Activated CD4-positive, alpha-beta memory T cell treated with anti-CD3 and anti-CD28 coated beads, Interleukin-2, amount 10 ng/mL, durations not matched to agents 7 days and 5 days (primary cell): ENCODE data around the gene CTNNA2. TPM values are rescaled to one million over a fixed set of nuclear protein-coding genes. Genes with fewer than 3 reads are reported as not detected.

ENCODE experiments used
- CTCF ChIA-PET: fragments of 350-600 bp; sonication (Branson Sonifier 250); formaldehyde crosslinking; loops from one replicate; lab custom pipeline; 2021; ENCODE audit warnings: antibody characterized with exemption, inconsistent platforms; lab: Charles Lee
- POLR2A ChIA-PET: fragments of 350-600 bp; sonication (Branson Sonifier 250); formaldehyde crosslinking; loops from one replicate; lab custom pipeline; 2021; ENCODE audit warnings: antibody characterized with exemption; lab: Charles Lee
- DNase-seq: peaks from one replicate; pipeline ENCODE4 v3.0.0-alpha.2; 2020
- H3K27ac Mint-ChIP-seq: one replicate; pipeline ENCODE4 v1.8.0; 2021; ENCODE audit warnings: mild to moderate bottlenecking, mixed read lengths
- H3K27me3 Mint-ChIP-seq: one replicate; pipeline ENCODE4 v1.8.0; 2021; ENCODE audit warnings: mixed read lengths
- H3K36me3 Mint-ChIP-seq: one replicate; pipeline ENCODE4 v1.8.0; 2021; ENCODE audit warnings: low read depth, mixed read lengths
- H3K4me1 Mint-ChIP-seq: one replicate; pipeline ENCODE4 v1.8.0; 2021; ENCODE audit warnings: mixed read lengths
- H3K4me3 Mint-ChIP-seq: one replicate; pipeline ENCODE4 v1.8.0; 2021; ENCODE audit warnings: mild to moderate bottlenecking, mixed read lengths
- H3K9me3 Mint-ChIP-seq: one replicate; pipeline ENCODE4 v1.8.0; 2021; ENCODE audit warnings: mixed read lengths
- total RNA-seq, 2 experiments: library from RNA; stranded (reverse); gene quantifications; one replicate each; pipeline ENCODE4 v1.2.3, GENCODE V29; 2021

Gene CTNNA2
- total RNA-seq, 2 experiments from 2014 or later = not detected

DNA sequence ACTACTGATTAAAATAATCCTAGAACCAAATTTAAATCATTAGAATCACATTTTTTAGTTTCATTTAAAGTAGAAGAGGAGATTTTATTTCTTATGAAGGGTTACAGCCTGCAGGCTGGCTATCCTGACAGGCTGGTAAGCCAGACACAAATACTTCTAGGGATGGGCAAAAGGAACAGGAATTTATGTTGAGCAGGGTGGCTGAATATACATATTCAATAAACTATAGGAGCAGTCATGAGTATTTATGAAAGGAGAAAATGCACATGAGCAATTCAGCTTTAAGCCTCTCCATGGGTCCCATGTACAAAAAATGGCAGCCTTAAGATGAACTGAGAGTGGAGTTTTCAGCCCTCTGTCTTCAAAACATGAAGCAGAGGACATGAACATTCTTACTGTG lies 182.4 kb downstream of the CTNNA2 start:
- H3K27ac Mint-ChIP-seq = no peak overlapping the region
- DNase-seq = no peak
- no peaks in the 10 kb centered on the region for H3K27me3 Mint-ChIP-seq
- peaks cover 4% of the 10 kb centered on the region for H3K9me3 Mint-ChIP-seq
- ChIA-PET CTCF (interaction anchor here (0.7 kb wide), 1 partner anchor 452 kb away, joined by 3 read pairs; no protein-coding TSS in a partner anchor), POLR2A (no interaction called here)
- H3K4me1 Mint-ChIP-seq = no peaks in the 10 kb centered on the region
- H3K4me3 Mint-ChIP-seq = no peak overlapping the region
- no peaks in the 10 kb centered on the region for H3K36me3 Mint-ChIP-seq

DNA sequence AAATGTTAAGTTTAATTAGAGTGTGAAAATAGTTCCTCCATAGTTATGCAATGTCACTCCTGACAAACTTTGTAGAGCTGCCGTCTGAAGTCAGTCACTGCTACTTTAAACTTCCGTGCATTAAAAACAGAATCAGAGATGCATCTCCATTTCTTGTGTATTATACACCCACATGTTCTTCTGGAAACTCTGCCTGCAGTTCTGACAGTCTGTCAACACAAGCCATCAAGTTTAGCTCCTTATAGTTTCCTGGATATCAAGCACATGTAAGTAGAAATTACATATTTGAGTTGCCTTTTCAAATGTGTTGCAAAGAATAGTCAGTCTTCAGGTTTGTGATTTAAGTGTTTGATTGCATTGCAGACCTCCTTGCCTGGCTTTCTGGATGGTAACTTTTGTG lies 184.3 kb downstream of the CTNNA2 start:
- H3K4me1 Mint-ChIP-seq = no peaks in the 10 kb centered on the region
- DNase-seq = no peak
- H3K27me3 Mint-ChIP-seq = no peaks in the 10 kb centered on the region
- POLR2A ChIA-PET = no interaction called here
- H3K9me3 Mint-ChIP-seq = peaks cover 2% of the 10 kb centered on the region
- no peak overlapping the region for H3K4me3 Mint-ChIP-seq
- no peak overlapping the region for H3K27ac Mint-ChIP-seq
- CTCF ChIA-PET = no interaction called here
- no peaks in the 10 kb centered on the region for H3K36me3 Mint-ChIP-seq

DNA sequence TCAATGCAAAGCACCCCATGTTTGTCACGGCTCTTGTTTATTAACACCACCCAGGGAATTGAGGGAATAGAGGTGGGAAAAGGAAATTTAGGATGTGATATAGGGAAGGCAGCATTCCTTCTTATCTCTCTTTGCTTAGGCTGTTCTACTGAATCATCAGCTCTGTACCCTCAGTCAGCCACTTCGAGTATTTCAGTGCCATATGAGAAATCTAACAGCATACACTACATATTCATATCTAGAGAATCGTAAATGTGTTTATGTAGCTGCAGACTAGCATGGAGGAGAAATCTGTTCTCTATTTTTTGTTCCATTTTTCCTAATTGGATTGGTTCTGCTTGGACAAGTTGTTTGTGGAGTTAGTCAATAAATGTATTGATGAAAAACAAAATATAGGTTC lies 187.8 kb downstream of the CTNNA2 start:
- DNase-seq = no peak
- no peaks in the 10 kb centered on the region for H3K27me3 Mint-ChIP-seq
- H3K4me3 Mint-ChIP-seq = no peak overlapping the region
- no peak overlapping the region for H3K27ac Mint-ChIP-seq
- no peaks in the 10 kb centered on the region for H3K4me1 Mint-ChIP-seq
- POLR2A ChIA-PET = no interaction called here
- peaks cover under 1% of the 10 kb centered on the region for H3K9me3 Mint-ChIP-seq
- CTCF ChIA-PET = no interaction called here
- H3K36me3 Mint-ChIP-seq = no peaks in the 10 kb centered on the region

DNA sequence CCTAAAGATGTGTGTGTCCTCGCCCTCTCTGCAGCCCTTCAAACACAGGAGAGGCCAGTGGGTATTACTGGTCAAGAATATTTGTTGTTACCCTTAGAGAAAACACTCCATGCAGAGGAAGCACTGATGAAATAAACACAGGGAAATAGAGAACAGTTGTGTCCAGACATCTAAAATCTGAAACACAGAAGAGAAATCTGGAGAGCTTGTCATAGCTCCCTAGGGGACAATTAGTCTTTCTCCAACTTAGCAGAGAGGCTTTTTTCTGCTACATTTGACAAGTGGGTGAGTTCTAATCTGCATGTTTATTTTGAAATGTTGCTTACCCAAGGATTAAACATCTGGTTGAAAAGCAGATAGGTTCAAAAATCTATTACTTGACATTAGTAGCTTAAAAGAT lies 190.1 kb downstream of the CTNNA2 start:
- Mint-ChIP-seq H3K4me3 (no peak overlapping the region), H3K27ac (no peak overlapping the region), H3K9me3 (peaks cover 3% of the 10 kb centered on the region), H3K4me1 (no peaks in the 10 kb centered on the region), H3K36me3 (no peaks in the 10 kb centered on the region), H3K27me3 (no peaks in the 10 kb centered on the region)
- ChIA-PET CTCF (no interaction called here), POLR2A (no interaction called here)
- DNase-seq = no peak

DNA sequence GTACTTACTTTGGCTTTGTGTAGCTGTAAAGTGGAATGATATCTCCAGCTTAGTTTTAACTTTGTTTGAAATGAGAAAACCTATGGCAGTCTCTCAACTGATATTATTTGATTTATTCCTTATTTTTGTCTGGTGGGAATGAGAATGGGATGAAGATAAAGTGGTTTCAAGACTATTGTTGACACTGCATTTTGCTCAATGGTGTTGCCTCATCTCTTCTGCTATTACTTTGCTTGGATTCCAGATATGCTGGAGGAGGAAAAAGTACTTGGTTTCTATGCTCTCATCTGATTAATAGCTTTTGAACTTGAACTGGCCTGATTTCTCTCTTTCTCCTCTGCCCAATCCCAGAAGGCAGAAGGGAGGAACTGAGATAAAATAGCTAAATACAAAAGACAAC lies 198.2 kb downstream of the CTNNA2 start:
- Mint-ChIP-seq H3K4me1 (no peaks in the 10 kb centered on the region), H3K36me3 (no peaks in the 10 kb centered on the region), H3K27ac (no peak overlapping the region), H3K27me3 (no peaks in the 10 kb centered on the region), H3K9me3 (peaks cover 18% of the 10 kb centered on the region), H3K4me3 (no peak overlapping the region)
- POLR2A ChIA-PET = no interaction called here
- no peak for DNase-seq
- CTCF ChIA-PET = no interaction called here

DNA sequence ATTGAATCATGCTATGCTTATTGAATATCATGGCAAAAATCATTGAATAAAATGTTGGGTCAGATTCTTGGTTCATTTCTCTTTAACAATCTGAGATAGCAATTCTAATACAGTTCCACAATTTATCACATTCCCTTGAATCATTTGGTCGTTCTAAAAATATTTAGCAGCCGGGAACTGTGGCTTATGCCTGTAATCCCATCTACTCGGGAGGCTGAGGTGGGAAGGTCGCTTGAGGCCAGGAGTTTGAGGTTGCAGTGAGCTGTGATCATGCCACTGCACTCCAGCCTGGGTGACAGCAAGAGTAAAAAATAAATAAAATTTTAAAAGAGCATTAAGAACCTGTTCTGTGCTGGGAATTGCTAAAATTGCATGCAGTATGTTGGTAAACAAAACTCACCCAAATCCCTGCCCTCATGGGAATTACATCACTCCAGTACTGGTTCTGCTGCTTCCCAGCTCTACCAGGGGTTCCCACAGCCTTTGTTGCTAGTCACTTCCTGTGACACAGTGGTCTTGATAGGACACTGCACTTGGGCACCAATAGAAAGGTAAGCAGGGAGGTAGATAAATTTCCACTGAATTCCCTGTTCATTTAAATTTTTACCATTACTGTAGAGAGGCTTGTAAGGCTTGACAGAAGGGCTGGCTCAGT lies 200.4 kb downstream of the CTNNA2 start:
- no peak for DNase-seq
- Mint-ChIP-seq H3K9me3 (peaks cover 15% of the 10 kb centered on the region), H3K4me3 (no peak overlapping the region), H3K4me1 (no peaks in the 10 kb centered on the region), H3K27ac (no peak overlapping the region), H3K36me3 (no peaks in the 10 kb centered on the region), H3K27me3 (no peaks in the 10 kb centered on the region)
- ChIA-PET CTCF (no interaction called here), POLR2A (no interaction called here)

DNA sequence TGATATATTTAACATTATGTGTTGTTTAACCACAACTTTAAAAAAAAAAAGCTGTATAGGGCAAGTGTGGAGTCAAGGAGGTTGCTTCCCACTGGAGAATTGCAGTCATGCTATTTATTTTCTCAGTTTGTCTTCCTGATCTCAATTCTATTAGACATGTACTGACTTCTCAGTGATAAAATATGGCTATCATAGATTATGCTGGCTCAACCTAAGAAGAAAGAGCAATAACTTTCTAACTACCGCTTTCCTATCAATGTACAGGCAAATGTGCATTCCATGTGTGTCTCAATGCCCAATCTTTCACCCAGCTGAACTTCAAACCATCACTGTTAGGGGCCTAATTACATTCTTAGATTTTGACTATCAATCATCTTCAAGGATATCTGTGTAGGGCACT lies 201.4 kb downstream of the CTNNA2 start:
- ChIA-PET POLR2A (no interaction called here), CTCF (no interaction called here)
- Mint-ChIP-seq H3K9me3 (peaks cover 15% of the 10 kb centered on the region), H3K27ac (no peak overlapping the region), H3K4me3 (no peak overlapping the region), H3K27me3 (no peaks in the 10 kb centered on the region), H3K36me3 (no peaks in the 10 kb centered on the region), H3K4me1 (no peaks in the 10 kb centered on the region)
- no peak for DNase-seq

DNA sequence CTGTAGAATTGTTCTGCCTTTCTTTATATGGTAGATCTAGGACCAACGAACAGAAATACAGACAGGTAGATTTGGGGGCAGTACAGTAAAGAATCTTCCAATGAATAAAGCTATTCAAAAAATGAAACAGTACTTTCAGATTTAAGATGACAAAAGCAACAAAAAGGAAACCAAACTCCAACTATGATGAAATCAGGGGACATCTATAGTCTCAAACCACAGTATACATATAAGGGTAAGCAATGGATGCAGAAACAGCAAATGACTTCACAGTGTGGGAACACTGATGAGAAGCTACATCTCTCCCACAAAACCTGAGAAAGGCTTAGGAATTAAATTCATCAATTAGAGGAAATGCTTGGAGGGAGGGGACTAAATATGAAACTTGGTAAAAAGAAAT lies 202.5 kb downstream of the CTNNA2 start:
- CTCF ChIA-PET = no interaction called here
- H3K4me1 Mint-ChIP-seq = no peaks in the 10 kb centered on the region
- no peaks in the 10 kb centered on the region for H3K27me3 Mint-ChIP-seq
- peaks cover 11% of the 10 kb centered on the region for H3K9me3 Mint-ChIP-seq
- H3K36me3 Mint-ChIP-seq = no peaks in the 10 kb centered on the region
- no peak overlapping the region for H3K27ac Mint-ChIP-seq
- H3K4me3 Mint-ChIP-seq = no peak overlapping the region
- POLR2A ChIA-PET = no interaction called here
- DNase-seq = no peak

DNA sequence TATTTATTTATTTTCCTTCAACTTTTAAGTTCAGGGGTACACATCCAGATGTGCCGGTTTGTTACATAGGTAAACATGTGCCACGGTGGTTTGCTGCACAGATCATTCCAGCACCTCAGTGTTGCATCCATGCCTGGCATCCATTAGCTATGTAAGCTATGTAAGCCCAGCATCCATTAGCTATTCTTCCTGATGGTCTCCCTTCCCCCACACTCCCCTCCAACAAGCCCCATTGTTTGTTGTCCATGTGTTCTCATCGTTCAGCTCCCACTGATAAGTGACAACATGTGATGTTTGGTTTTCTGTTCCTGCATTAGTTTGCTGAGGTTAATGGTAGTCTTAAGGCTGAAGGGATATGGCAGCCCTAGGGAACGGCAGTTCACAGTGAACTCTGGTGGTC lies 203.4 kb downstream of the CTNNA2 start:
- no peak overlapping the region for H3K4me3 Mint-ChIP-seq
- no peak overlapping the region for H3K27ac Mint-ChIP-seq
- no peaks in the 10 kb centered on the region for H3K27me3 Mint-ChIP-seq
- H3K36me3 Mint-ChIP-seq = no peaks in the 10 kb centered on the region
- peaks cover 11% of the 10 kb centered on the region for H3K9me3 Mint-ChIP-seq
- DNase-seq = no peak
- ChIA-PET CTCF (no interaction called here), POLR2A (no interaction called here)
- no peaks in the 10 kb centered on the region for H3K4me1 Mint-ChIP-seq

DNA sequence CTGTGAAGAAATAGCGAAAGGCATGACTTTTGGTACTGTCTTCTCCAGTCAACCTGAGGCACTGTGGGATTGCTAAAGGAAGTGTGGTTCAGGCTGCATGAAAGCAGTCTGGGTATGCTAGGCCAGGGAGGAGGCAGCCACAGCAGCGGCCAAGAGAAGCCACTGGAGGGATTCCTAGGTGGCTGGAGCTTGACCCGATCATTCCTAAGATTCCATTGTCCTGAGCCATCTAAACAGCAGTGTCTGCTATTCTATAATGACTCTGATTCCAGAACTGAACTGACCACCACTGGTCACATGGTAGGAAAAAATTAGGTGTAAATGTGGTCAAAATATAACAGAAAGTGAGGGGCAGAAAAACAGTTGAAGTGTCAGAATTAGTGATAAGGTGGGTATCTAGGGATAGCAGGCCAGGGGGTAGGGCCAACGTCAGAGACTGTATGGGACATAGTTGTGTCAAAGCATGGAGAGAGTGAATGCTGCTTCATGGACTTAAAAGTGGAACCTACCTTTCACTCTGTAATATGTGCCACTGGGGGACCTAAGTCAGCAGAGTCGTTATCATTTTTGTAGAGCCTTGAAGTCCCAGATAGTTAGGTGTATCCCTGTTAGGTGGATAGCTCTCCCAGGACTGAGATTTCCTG lies 204.6 kb downstream of the CTNNA2 start:
- POLR2A ChIA-PET = no interaction called here
- Mint-ChIP-seq H3K4me3 (no peak overlapping the region), H3K36me3 (no peaks in the 10 kb centered on the region), H3K9me3 (peaks cover 11% of the 10 kb centered on the region), H3K27ac (no peak overlapping the region), H3K27me3 (no peaks in the 10 kb centered on the region), H3K4me1 (no peaks in the 10 kb centered on the region)
- DNase-seq = no peak
- CTCF ChIA-PET = no interaction called here

DNA sequence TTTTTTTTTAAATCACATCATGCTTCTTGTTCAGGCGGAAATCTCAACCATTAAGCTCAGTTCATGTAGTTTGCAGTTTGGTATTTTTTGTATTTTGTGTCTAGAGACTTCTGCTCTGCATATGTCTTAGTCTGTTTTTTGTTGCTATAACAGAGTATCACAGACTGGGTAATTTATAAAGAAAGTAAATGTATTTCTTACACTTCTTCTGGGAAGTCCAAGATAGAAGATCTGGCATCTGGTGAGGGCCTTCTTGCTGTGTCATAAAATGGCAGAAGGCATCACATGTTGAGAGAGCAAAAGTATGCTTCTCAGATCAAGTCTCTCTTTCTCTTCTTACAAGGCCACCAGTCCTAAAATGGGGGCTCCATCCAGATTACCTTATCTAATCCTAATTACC lies 208.2 kb downstream of the CTNNA2 start:
- CTCF ChIA-PET = no interaction called here
- no peaks in the 10 kb centered on the region for H3K27me3 Mint-ChIP-seq
- H3K27ac Mint-ChIP-seq = no peak overlapping the region

DNA sequence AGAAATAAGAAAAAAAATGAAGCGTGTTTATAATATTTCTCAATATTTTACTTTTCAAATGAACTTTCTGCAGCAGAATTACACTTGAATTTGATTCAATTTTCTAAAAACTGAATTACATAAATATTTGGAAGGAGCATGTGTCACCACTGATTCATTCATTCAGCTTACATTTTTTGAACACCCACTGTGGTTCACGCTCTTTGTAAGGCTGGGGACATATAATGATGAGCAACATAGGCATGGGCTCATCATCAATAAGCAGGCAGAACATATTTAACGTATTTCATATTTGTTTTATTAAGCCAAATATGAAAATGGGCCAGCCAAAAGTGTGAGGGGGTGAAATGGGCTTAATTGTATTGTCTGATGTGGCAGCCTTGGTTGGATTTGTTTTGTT lies 209.1 kb downstream of the CTNNA2 start:
- Mint-ChIP-seq H3K27ac (no peak overlapping the region), H3K9me3 (peaks cover 6% of the 10 kb centered on the region), H3K4me3 (no peak overlapping the region), H3K27me3 (no peaks in the 10 kb centered on the region), H3K36me3 (no peaks in the 10 kb centered on the region), H3K4me1 (no peaks in the 10 kb centered on the region)
- ChIA-PET CTCF (no interaction called here), POLR2A (no interaction called here)
- DNase-seq = no peak

More for the DNA sequence above, 208.2 kb downstream of the CTNNA2 start:
- Mint-ChIP-seq H3K4me3 (no peak overlapping the region), H3K36me3 (no peaks in the 10 kb centered on the region), H3K9me3 (peaks cover 6% of the 10 kb centered on the region), H3K4me1 (no peaks in the 10 kb centered on the region)
- DNase-seq = no peak
- POLR2A ChIA-PET = no interaction called here

DNA sequence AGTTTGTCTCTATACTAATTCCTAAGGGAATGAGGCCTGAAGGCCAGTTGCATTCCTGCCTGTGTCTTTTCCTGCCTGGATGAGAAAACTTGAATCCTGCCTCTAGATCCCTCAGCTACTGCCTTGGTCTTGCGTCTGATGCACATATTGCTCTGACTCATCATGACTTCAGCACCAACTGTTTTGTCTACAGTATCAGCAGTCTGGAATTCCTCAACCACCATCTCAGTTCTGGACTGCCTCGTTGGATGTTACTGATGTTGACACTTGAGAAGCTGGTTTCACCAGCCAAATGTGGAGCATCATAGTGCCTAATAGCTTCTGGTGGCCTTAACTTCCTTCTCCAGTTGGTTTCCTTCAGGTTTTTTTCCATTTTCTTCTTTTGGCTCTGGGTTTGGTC lies 211.0 kb downstream of the CTNNA2 start:
- H3K4me1 Mint-ChIP-seq = no peaks in the 10 kb centered on the region
- POLR2A ChIA-PET = no interaction called here
- no peaks in the 10 kb centered on the region for H3K27me3 Mint-ChIP-seq
- no peaks in the 10 kb centered on the region for H3K36me3 Mint-ChIP-seq
- peaks cover 6% of the 10 kb centered on the region for H3K9me3 Mint-ChIP-seq
- DNase-seq = no peak
- H3K27ac Mint-ChIP-seq = no peak overlapping the region
- no peak overlapping the region for H3K4me3 Mint-ChIP-seq
- CTCF ChIA-PET = interaction anchor here (0.6 kb wide), 1 partner anchor 18 kb away, joined by 3 read pairs; no protein-coding TSS in a partner anchor

DNA sequence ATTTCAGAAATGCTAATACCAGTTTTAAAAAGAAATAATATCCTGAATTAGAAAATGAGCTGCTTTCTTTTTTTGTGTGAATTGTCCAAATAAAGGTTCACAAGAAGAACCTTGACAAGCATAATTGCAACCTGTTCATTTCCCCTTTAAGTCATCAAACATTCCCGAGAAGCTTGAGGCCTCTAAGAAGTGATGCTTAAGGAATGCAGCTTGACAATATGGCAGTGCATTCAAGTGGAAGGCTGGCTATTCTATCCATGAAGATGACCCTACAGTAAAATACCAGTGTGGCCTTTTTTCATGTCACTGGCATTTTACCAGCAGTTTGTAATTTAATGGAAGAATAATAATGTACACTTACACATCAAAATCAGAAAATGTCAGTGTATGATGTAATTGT lies 216.7 kb downstream of the CTNNA2 start:
- Mint-ChIP-seq H3K4me3 (no peak overlapping the region), H3K27me3 (no peaks in the 10 kb centered on the region), H3K27ac (no peak overlapping the region), H3K4me1 (no peaks in the 10 kb centered on the region), H3K9me3 (peaks cover 6% of the 10 kb centered on the region), H3K36me3 (no peaks in the 10 kb centered on the region)
- ChIA-PET CTCF (no interaction called here), POLR2A (no interaction called here)
- no peak for DNase-seq
